Suprapubic skin (tissue), 4 donors: ENCODE measurements around the gene NEBL. TPM values are rescaled to one million over a fixed set of nuclear protein-coding genes. Genes with fewer than 3 reads are reported as not detected.

ENCODE experiments used
- DNase-seq, 2 donors: peaks; one replicate each; pipeline ENCODE4 v3.0.0-alpha.2; 2019; ENCODE audit warnings: low spot score in 2 of 2
- H3K27ac ChIP-seq: fragments of 200-600 bp; sonication (generic); one replicate; pipeline ENCODE4 v1.5.1; 2019
- H3K27me3 ChIP-seq: fragments of 200-600 bp; sonication (generic); one replicate; pipeline ENCODE4 v1.5.1; 2019
- H3K36me3 ChIP-seq: fragments of 200-600 bp; sonication (generic); one replicate; pipeline ENCODE4 v1.5.1; 2019
- H3K4me1 ChIP-seq: fragments of 200-600 bp; sonication (generic); one replicate; pipeline ENCODE4 v1.5.1; 2019
- H3K4me3 ChIP-seq: fragments of 200-600 bp; sonication (generic); one replicate; pipeline ENCODE4 v1.5.1; 2019; ENCODE audit warnings: mild to moderate bottlenecking
- H3K9me3 ChIP-seq: fragments of 200-600 bp; sonication (generic); one replicate; pipeline ENCODE4 v1.5.1; 2019
- EP300 ChIP-seq: sonication (generic); formaldehyde crosslinking; IDR thresholded peaks from one replicate; pipeline ENCODE4 v1.6.1; 2017; ENCODE audit warnings: antibody characterized with exemption
- POLR2A ChIP-seq, 2 donors: fragments of 450-650 bp; IDR thresholded peaks; one replicate each; pipeline ENCODE4 v1.6.1; 2017; ENCODE audit warnings: antibody characterized with exemption in 2 of 2, mild to moderate bottlenecking in 2 of 2, moderate library complexity in 2 of 2
- POLR2AphosphoS5 ChIP-seq, 3 donors: sonication (generic); formaldehyde crosslinking; IDR thresholded peaks; one replicate each; pipeline ENCODE4 v1.6.1; 2017; ENCODE audit warnings: antibody characterized with exemption in 3 of 3
- WGBS: methylation state at CpG from one replicate; pipeline ENCODE4 v1.1.5; 2018; 5-methylcytosine and 5-hydroxymethylcytosine counted together
- total RNA-seq, 4 donors: library from RNA; depleted of rRNA; stranded (reverse); fragments of >200 nt; gene quantifications; one replicate each; pipeline ENCODE4 v1.1.0, GENCODE V29; 2016
- TF ChIP-seq, protein P1 (sequence below), 2 donors: fragments of 200-600 bp in 1 of 2; fragments of 450-650 bp in 1 of 2; sonication (generic) in 1 of 2; IDR thresholded peaks; one replicate each; pipeline ENCODE4 v1.5.1; 2016 to 2019; ENCODE audit warnings: antibody characterized with exemption in 2 of 2, mild to moderate bottlenecking in 1 of 2, moderate library complexity in 1 of 2

NEBL gene
- total RNA-seq, 4 donors from 2014 or later = 49.9 to 86.4 (median 70.5) TPM

DNA sequence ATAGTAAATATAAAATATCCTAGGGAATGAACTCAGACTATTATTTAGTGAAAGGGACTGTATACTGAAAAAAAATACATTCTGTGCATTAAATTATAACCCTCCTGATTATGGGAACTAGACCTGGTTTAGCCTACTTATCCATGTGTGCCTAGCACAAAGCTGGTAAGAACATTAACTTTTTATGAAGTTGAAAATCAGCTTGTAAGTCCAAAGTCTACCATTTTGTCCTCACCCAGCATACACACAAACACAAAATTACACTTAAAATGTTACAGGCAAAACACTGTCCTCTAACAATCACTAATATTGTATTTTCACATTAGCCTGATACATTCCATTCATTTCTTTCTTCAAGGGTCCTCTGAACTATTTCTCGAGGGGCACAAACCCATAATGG lies 19.9 kb upstream of the NEBL start:
- H3K27me3 ChIP-seq = no peaks in the 10 kb centered on the region
- no peak overlapping the region for H3K27ac ChIP-seq
- H3K36me3 ChIP-seq = no peaks in the 10 kb centered on the region
- 85% methylated on average over 1 of the region's 1 CpG for WGBS
- DNase-seq = no peak
- no peak overlapping the region for H3K4me3 ChIP-seq
- TF ChIP-seq POLR2AphosphoS5 (IDR thresholded peaks at IDR 0.05) (no peak), EP300 (no peak), POLR2A (IDR thresholded peaks at IDR 0.05) (no peak)
- TF ChIP-seq, protein P1, sequence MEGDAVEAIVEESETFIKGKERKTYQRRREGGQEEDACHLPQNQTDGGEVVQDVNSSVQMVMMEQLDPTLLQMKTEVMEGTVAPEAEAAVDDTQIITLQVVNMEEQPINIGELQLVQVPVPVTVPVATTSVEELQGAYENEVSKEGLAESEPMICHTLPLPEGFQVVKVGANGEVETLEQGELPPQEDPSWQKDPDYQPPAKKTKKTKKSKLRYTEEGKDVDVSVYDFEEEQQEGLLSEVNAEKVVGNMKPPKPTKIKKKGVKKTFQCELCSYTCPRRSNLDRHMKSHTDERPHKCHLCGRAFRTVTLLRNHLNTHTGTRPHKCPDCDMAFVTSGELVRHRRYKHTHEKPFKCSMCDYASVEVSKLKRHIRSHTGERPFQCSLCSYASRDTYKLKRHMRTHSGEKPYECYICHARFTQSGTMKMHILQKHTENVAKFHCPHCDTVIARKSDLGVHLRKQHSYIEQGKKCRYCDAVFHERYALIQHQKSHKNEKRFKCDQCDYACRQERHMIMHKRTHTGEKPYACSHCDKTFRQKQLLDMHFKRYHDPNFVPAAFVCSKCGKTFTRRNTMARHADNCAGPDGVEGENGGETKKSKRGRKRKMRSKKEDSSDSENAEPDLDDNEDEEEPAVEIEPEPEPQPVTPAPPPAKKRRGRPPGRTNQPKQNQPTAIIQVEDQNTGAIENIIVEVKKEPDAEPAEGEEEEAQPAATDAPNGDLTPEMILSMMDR (IDR thresholded peaks at IDR 0.05) = no peak
- H3K9me3 ChIP-seq = no peaks in the 10 kb centered on the region
- no peaks in the 10 kb centered on the region for H3K4me1 ChIP-seq

DNA sequence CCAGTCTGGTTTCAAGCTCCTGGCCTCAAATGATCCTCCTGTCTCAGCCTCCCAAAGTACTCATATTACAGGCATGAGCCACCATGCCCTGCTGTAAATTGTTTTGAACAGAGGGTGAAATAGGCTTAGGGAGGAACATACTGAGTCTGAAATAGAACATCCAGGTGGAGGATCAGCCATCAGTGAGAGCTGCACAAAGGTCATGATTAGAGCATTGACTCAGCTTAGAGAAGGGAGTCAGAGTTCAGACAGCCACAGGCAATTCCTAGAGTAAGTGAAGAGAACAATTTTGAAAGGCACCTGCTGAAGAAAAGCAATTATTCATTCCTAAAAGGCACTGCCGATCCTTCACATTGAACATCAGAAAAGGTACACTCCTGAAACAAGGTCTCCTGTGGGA lies 15.9 kb upstream of the NEBL start:
- Histone ChIP-seq H3K9me3 (no peaks in the 10 kb centered on the region), H3K36me3 (no peaks in the 10 kb centered on the region), H3K27me3 (no peaks in the 10 kb centered on the region), H3K4me3 (no peak overlapping the region), H3K4me1 (no peaks in the 10 kb centered on the region), H3K27ac (no peak overlapping the region)
- no peak for DNase-seq
- 78% methylated on average over 1 of the region's 1 CpG for WGBS
- TF ChIP-seq POLR2A (IDR thresholded peaks at IDR 0.05) (no peak), EP300 (no peak), POLR2AphosphoS5 (IDR thresholded peaks at IDR 0.05) (no peak)
- TF ChIP-seq, protein P1 (IDR thresholded peaks at IDR 0.05) = no peak

DNA sequence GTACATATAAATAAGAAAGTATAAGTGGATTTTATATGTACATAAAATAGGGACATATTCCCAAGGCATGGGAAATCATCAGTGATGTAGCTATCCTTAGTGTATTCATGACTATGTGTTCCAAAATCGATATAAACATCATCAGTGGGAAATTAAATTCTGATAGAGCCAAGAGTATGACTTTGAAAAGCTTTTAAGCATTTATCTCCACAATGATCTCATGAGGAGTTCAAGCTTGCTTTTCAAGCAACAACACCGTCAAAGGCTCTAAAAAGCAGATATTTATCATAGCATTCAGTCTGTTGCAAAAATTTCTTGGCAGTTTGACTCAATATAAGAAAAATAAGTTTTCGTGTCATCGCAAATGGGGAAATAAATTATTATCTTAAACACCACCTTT lies 14.5 kb upstream of the NEBL start:
- 57% methylated on average over 4 of the region's 4 CpGs for WGBS
- H3K27me3 ChIP-seq = no peaks in the 10 kb centered on the region
- H3K27ac ChIP-seq = no peak overlapping the region
- no peaks in the 10 kb centered on the region for H3K36me3 ChIP-seq
- no peaks in the 10 kb centered on the region for H3K4me1 ChIP-seq
- H3K4me3 ChIP-seq = no peak overlapping the region
- no peak for TF ChIP-seq EP300
- TF ChIP-seq, protein P1 (IDR thresholded peaks at IDR 0.05) = no peak
- no peak for TF ChIP-seq POLR2AphosphoS5 (IDR thresholded peaks at IDR 0.05)
- TF ChIP-seq POLR2A (IDR thresholded peaks at IDR 0.05) = no peak
- no peak for DNase-seq
- H3K9me3 ChIP-seq = no peaks in the 10 kb centered on the region

DNA sequence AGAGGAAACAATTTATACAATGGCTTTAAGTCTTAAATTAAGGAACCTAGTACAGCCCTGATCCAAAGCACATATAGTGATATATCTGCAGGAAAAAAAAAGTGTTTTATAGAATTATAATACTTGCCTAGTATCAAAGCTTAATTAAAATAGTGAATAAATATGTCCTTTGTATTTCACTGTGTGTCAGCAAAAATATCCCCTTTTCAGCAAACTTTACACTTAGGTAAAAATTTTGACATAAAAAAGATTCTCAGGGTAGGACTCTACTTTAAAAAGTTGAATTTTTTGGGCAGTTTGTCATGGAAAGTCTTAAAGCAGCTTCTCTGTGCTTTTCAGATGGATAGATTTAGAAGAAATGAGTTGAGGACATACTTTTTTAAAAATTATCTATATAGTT lies 12.7 kb upstream of the NEBL start:
- Histone ChIP-seq H3K4me3 (no peak overlapping the region), H3K27ac (no peak overlapping the region), H3K9me3 (no peaks in the 10 kb centered on the region), H3K36me3 (no peaks in the 10 kb centered on the region), H3K27me3 (no peaks in the 10 kb centered on the region), H3K4me1 (no peaks in the 10 kb centered on the region)
- TF ChIP-seq POLR2AphosphoS5 (IDR thresholded peaks at IDR 0.05) (no peak), POLR2A (IDR thresholded peaks at IDR 0.05) (no peak), EP300 (no peak)
- TF ChIP-seq, protein P1 (IDR thresholded peaks at IDR 0.05) = no peak
- DNase-seq = no peak

DNA sequence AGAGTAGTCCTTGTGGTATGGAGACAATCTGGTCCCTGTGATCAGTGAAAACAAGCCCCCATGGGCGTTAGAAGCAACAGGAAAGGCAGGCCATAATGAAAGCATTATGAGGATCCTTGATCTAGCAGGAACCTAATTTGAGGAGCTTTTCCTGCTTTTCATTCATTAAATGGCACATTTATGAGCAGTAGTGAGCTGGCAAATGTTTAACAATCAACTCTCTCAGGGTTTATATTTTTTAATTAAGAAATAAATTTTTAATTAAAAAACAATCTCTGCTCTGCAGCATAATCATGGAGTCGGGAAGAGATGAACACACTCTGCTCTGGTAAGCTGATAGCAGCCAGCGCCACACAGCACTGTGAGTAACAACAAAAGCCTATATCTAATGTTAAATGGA lies 11.3 kb upstream of the NEBL start:
- H3K27me3 ChIP-seq = no peaks in the 10 kb centered on the region
- no peaks in the 10 kb centered on the region for H3K4me1 ChIP-seq
- no peak overlapping the region for H3K27ac ChIP-seq
- H3K4me3 ChIP-seq = no peak overlapping the region
- DNase-seq = no peak
- 66% methylated on average over 3 of the region's 3 CpGs for WGBS
- no peaks in the 10 kb centered on the region for H3K9me3 ChIP-seq
- H3K36me3 ChIP-seq = no peaks in the 10 kb centered on the region
- TF ChIP-seq, protein P1 (IDR thresholded peaks at IDR 0.05) = no peak
- no peak for TF ChIP-seq POLR2AphosphoS5 (IDR thresholded peaks at IDR 0.05)
- TF ChIP-seq EP300 = no peak
- no peak for TF ChIP-seq POLR2A (IDR thresholded peaks at IDR 0.05)
